GM12875 (cell line): ENCODE results near the gene TTC21A.

Source experiments
- H3K4me3 ChIP-seq: one replicate; pipeline ENCODE4 v1.5.1; 2011; ENCODE audit warnings: low read depth, low read length, control low read depth
- CTCF ChIP-seq: IDR thresholded peaks from 2 replicates; pipeline ENCODE4 v1.5.1; 2011; ENCODE audit warnings: low read depth, mild to moderate bottlenecking, control low read depth, inconsistent platforms, low read length, moderate library complexity, borderline replicate concordance; ENCODE audit not compliant: insufficient read depth

Gene TTC21A

GRCh38 chr3:39067286-39067685, 40.2 kb upstream of the TTC21A start:
- H3K4me3 ChIP-seq, result no peak overlapping the region
- no peak for TF ChIP-seq CTCF

- no peak overlapping the region for H3K4me3 ChIP-seq
- TF ChIP-seq CTCF, result no peak
Measured at GRCh38 chr3:39068556-39068955, 38.9 kb upstream of the TTC21A start.

GRCh38 chr3:39075910-39076309, 31.6 kb upstream of the TTC21A start:
- H3K4me3 ChIP-seq, result no peak overlapping the region
- TF ChIP-seq CTCF, result no peak

GRCh38 chr3:39079530-39079929, 27.9 kb upstream of the TTC21A start:
- no peak overlapping the region for H3K4me3 ChIP-seq
- TF ChIP-seq CTCF, result no peak

GRCh38 chr3:39080026-39080425, 27.5 kb upstream of the TTC21A start:
- no peak overlapping the region for H3K4me3 ChIP-seq
- TF ChIP-seq CTCF, result no peak

GRCh38 chr3:39082666-39083313, 24.7 kb upstream of the TTC21A start:
- no peak for TF ChIP-seq CTCF
- H3K4me3 ChIP-seq, result no peak overlapping the region

- no peak overlapping the region for H3K4me3 ChIP-seq
- TF ChIP-seq CTCF, result peak; percentile 23; the same call in 1 of the 2 replicates
Measured at GRCh38 chr3:39086144-39086543, 21.3 kb upstream of the TTC21A start.
